ENCODE results near the gene HAUS3.
"Not testable (repeated sequence)": the region's sequence is repeated elsewhere in the genome, so short reads cannot be mapped to it uniquely, and the experiment has no call there.

The HAUS3 gene

DNA sequence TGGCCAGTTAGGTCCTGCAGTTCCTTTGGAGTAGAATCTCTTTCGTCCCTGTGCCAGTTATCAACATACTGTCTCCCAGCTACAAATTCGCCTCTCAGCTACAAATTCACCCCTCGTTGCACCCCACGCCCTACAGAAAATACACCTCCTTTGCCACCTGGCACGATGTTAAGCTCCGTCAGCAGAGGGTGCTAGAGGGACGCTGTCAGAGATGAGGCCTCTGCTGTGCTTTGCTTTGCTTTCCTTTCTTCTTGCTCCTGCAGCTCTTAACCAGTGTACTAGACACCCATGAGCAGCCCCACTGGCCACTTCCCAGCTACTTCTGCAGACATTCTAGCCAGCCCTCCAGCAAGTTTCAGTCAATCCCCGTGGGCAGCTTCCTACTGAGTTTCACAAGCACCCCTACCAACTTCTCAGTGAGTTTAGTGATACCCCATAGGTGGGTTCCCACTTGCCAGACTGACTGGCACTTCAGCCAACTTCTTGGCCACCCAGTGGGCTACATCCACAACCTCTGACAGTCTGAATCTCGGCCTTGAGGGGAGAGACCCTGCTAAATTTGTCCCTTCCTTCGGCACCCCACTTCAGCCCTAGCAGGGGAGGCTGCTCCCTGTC lies 21.8 kb downstream of the HAUS3 start:
- peak; percentile 44 to 53 for DNase-seq (ENCODE audit: low read depth in 2 of 2)

DNA sequence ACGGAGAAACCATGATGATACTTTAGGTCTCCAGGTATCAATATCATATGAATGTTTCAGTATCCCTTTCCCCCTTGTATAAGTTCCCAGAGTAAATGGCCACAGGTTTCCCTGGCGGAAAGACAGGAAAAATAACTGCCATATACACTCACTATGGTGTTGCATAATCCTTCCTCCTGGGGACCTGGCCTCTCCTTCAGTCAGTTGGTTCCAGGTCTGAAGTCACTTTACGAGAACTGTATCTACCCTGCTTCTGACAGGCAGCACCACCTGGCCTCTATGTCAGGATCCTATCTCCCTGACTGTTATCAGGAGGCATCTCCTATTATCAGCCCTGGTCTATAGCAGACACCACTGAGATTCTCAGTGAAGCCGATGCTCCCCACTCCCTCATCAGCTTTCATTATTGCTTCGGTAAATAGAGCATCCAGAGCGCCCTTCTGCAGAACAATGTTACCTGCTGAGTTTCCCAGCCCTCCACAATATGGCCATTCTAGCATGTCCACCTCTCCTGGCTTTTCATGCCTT lies 22.6 kb downstream of the HAUS3 start:
- no peak for DNase-seq (ENCODE audit: low read depth in 2 of 2)

DNA sequence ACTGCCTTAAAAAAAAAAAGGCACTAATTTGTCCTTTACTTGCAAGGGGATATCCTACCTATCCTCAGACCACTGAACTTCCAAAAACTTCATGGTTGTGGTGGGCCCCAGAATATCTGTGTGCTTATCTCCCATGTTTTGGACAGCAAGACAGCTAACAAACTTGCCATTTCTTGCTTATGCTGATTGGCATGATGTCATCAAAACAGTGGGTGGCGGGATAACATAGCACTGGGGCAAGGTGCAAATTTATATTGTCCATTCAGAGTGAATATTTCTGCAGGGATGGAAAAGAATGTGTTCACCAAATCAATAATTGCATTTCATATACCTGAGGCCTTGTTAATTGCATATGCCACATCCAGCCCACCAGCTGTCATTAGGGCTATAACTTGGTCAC lies 23.5 kb downstream of the HAUS3 start:
- no peak for DNase-seq (ENCODE audit: low read depth in 2 of 2)

DNA sequence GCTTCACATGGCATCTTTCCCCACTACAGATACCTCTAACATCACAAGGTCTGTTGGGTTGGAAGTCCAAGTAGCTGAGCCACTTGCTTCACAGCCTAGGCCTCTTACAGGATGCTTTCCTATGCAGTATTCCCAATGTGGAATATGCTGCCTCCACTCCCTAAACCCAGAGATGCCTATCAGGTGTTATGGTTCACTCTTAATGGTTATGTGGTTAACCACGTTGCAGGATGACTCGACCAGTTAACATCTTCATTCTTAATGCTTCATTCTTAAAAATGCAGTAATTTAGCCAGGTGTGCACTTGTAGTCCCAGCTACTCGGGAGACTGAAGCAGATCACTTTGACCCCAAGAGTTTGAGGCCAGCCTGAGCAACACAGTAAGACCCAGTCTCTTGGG lies 24.2 kb downstream of the HAUS3 start:
- no peak for DNase-seq (ENCODE audit: low read depth in 2 of 2)

DNA sequence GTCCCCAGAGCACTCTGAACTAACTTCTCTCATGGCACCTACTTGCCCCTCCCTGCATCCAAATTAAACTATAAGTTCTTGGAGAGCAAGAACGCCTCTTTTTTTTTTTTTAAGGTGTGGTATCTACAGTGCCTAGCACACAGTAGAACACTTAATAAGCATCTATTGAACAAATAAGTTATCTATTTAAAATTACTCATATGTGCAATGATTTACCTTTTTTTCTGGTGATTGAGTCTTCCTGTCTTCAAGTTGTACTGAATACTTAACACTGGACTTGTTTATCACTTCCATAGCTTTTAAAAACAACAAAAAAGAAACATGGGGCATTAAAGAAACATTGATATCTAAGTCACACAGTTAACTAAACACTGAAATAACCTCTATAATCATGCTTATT lies 29.1 kb downstream of the HAUS3 start:
- DNase-seq (ENCODE audit: low read depth in 2 of 2), result no peak

DNA sequence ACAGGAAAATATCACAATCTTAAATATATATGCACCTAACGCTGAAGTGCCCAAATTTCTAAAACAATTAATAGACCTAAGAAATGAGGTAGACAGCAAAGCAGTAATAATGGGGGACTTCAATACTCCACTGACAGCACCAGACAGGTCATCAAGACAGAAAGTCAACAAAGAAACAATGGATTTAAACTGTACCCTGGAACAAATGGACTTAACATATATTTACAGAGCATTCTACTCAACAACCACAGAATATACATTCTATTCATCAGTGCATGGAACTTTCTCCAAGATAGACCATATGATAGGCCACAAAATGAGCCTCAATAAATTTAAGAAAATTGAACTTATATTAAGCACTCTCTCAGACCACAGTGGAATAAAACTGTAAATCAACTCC lies 39.1 kb downstream of the HAUS3 start:
- not testable (repeated sequence) for DNase-seq (ENCODE audit: low read depth in 2 of 2)

DNA sequence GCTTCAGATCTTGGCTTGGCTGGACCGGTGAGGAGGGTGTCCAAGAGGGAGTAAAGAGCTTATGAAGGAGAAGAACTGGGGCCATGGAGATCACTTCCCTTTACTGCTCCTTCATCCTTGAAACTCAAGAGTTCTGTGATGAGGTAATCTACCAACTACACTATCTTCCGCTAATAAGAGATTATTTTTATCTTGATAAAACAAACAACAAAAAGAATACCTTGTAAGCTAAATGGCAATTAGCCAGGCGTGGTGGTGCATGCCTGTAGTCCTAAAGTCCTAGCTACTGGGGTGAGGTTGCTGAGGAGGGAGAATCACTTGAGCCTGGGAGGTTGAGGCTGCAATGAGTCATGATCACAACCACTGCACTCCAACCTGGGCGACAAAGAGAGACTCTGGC lies 47.4 kb downstream of the HAUS3 start:
- no peak for DNase-seq (ENCODE audit: low read depth in 2 of 2)

DNA sequence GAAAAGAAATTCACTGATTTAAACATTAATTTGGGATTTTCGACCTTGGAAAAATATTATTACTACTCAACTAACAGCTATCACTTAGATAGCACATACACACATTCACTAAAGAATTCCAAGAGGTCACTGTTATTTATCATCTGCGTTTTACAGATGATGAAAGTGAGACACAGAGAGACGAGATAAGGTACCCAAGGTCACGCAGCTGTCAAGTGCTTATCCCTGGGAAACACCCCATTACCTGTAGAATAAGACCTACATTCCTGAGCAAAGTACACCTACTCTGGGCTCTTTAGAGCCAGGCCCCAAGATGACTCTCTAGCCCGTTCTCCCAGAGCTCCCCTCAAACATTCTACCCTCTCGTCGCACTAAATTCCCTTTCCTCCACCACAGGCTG lies 48.6 kb downstream of the HAUS3 start:
- no peak for DNase-seq (ENCODE audit: low read depth in 2 of 2)

DNA sequence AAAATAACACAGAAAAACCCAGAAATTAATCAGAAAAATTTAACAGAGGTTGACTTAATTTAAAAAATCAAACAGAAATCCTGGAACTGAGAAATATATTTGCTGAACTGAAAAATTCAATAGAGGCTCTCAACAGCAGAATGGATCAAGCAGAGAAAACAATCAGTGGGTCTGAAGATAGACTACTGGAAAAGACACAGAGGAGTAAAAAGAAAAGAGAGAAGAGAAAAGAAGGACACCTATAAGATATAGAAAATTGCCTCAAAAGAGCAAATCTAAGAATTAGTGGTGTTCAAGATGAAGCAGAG lies 55.1 kb downstream of the HAUS3 start:
- DNase-seq (ENCODE audit: low read depth in 2 of 2), result no peak

DNA sequence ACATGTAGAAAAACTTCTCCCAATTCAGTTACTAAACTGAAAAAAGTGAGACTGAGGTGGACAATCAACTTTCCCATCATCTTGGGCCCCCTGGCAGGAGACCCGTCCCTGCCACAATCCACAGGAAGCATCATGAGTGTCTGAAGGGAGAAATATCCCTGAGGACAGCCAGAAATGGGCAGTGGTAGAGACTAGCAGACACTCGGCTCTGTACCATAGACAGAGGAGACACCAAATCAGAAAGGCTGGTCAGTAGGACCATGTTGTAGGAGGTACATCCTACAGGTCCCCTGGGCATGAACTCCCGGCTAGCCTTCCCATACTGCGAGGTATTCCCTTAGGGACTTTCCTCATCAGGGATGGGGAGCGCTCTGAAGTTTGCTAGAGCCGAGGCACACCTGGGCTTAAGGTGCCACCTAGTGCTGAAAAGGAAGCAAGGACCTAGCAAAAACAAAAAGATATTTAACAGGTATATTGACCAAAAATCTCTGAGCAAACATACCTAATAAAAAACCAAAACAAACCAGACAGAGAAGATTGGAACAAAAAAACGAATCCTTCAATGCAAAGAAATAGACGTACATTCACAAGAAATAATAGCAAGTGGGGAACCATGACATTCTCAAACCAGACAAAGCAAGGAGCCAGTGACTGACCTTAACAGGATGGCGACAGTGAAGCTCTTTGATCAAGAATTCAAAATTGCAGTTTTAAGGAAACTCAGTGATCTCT lies 55.6 kb downstream of the HAUS3 start:
- DNase-seq (ENCODE audit: low read depth in 2 of 2), result no peak

DNA sequence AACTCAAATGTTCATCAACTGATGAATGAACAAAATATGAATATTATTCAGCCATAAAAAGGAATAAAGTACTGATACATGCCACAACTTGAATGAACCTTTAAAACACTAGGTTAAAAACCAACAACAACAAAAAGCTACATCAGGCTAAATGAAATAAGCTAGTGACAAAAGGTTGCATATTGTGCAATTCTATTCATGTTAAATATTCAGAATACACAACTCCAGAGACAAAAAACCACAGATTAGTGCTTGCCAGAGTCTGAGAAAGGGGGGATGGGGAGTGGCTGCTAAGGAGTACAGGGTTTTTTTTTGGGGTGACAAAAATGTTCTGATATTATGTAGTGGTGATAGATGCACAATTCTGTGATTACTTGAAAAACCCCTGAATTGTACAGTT lies 58.5 kb downstream of the HAUS3 start:
- DNase-seq (ENCODE audit: low read depth in 2 of 2), result no peak

DNA sequence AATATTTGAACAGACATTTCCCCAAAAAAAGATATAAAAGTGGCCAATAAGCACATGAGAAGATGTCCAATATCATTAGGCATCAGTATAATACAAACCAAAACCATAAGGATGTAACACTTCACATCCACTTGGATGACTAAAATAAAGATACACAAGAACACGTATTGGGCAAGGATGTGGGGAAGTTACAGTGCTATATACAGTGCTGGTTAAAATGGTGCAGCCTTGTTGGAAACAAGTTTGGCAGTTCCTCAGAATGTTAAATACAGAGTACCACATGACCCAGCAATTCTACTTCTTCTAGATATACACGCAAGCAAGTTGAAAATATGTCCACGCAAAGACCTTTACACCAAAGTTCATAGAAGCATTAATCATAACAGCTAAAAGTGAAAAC lies 58.9 kb downstream of the HAUS3 start:
- no peak for DNase-seq (ENCODE audit: low read depth in 2 of 2)

DNA sequence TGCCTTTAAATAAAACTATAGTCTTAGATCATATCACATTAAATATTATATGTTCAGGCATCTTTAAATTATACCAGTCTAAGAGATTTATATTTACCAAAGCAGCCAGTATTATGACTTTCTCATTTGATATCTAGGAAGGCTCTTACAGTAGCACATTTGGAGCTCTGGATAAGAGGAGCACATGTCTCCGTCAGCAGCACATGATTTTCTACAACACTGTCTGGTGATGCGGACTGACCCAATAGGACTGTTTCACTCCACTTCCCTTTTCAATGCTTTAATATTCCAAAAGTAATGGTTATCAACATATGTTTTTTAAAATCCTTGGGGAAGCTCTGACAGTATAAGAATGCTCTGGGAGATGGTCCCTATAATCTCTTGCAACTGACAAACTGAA lies 61.5 kb downstream of the HAUS3 start:
- DNase-seq (ENCODE audit: low read depth in 2 of 2), result no peak

DNA sequence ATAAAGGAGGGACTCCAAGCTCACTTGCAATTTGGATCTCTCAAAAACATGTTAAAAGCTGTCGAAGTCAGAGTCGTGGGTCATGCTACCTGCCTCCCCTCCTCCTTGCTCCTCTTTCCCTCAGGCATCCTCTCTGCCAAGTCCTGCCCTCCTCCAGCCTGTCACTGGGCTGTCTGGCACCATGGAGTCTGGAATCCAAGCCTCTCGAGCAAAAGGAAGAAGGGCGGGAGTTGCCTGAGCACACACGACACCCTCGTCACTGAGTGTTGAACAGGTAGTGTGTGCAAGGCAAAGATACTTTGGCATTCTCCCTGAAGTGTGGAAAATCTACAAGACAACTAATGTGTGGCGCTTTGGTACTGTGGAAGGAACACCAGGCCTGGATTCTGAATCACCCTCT lies 62.2 kb downstream of the HAUS3 start:
- DNase-seq (ENCODE audit: low read depth in 2 of 2), result no peak

DNA sequence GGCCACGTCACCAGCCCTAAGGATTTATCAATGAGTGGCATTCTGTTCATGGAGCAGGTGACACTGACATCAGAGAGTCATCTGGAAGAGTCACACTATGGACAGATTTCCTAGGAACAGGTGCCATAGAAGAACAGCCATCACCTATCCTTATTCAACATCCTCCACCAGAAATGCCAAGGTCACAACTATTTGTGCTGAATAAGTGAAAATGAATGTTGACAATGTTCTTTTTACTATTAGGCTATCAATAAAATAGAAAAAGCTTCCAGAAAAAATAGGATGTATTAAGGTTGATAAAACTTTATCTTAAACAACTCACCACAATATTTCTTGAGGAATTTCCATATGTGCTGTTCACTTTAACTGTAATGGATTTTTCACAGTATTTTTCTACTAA lies 62.9 kb downstream of the HAUS3 start:
- no peak for DNase-seq (ENCODE audit: low read depth in 2 of 2)
